Bone marrow (tissue), 2 donors: ENCODE data around the gene PDE1C.
A peak's percentile ranks its signal among the peaks of the same experiment; 100 is the strongest.

Experiments
- DNase-seq, 2 donors: peaks; one replicate each; lab custom pipeline; 2025; lab: John Stamatoyannopoulos, UW

PDE1C gene

DNA sequence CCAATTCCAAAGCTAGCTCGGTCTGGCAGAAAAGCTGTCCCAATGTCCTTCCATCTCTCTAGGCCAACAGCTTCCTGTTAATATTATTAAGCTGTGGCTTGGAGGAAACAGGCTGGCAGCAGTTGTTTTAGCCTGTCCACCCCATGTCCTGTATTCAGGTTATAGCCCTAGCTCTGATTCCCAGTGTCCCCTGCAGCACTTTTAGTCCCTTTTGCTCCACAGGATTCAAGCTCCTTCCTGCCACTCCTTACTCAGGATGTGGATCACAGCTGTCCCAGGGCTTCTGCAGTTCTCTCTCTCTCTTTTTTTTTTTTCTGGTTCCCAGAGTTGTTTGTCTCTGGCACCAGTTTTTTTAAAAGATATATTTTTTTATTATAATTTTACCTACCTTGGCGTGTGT lies 298.0 kb downstream of the PDE1C start:
- DNase-seq: no peak

DNA sequence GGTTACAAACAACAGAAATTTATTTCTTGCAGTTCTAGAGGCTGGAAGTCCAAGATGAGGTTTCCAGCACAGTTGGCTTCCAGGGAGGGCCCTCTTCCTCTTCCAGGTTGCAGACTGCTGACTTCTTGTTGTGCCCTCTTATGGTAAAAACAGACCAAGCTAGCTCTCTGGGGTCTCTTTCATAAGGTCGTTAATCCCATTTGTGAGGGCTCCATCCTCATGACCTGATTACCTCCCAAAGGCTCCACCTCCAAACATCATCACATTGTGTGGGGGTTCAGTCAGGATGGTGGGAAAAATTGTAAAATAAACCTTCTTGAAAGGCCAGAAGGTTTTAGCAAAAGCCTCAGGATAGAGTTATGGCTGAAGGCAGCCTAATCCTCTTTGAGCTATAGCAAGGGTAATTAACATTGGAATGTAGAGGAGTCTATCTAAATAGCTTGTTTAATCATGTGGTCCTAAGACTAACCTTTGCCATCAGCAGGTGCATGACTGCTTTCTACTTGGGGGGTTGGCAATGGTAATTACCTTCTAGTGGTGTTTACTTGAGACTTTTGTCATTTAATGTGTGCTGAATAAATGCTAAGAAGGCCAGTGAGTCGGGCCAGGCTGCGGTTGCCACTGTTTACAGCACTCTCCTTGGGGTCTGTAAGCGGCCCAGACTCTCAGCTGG lies 302.4 kb downstream of the PDE1C start:
- DNase-seq: no peak

GRCh38 chr7:31764462-31764861 lies 305.7 kb downstream of the PDE1C start:
- no peak for DNase-seq

DNA sequence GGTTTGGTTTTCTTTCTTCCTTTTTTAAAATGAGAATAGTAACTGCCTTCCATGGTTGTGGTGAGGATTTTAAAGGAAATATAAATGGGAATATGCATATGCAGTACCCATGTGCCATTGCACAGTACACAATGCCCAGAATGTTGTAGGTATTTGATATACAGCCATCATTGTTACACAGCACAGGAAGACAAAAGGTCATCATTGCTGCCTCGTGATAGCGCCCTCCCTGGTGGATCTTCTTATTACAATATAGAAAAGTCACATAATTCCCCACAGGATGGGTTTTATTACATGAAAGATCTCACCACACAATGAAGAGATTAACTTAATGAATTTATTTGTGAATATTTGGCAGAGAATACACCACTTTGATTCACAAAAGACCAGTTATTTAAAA lies 306.7 kb downstream of the PDE1C start:
- DNase-seq: no peak

GRCh38 chr7:31761646-31762045 lies 308.6 kb downstream of the PDE1C start:
- DNase-seq: no peak

DNA sequence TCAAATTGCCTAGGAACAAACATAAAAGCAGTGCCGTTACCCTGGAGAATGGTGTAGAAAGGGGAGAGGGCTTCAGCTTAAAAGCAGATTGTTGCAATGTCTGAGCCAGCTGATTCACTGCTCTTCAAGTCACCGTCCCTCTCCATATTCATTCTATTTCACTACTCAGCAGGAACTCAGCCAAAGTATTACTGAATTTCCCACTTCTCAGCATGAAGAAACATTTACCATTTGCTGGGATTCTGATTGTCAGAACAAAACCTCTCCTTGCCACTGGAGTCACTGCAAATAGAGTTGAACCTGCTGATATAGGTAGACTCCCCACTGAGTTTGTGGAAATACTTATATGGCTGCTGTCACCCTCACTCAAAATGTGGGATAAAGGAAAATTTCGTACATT lies 311.5 kb downstream of the PDE1C start:
- no peak for DNase-seq

GRCh38 chr7:31751726-31752125 lies 318.5 kb downstream of the PDE1C start:
- no peak for DNase-seq

- no peak for DNase-seq
Measured at GRCh38 chr7:31748084-31748483, 322.1 kb downstream of the PDE1C start.

DNA sequence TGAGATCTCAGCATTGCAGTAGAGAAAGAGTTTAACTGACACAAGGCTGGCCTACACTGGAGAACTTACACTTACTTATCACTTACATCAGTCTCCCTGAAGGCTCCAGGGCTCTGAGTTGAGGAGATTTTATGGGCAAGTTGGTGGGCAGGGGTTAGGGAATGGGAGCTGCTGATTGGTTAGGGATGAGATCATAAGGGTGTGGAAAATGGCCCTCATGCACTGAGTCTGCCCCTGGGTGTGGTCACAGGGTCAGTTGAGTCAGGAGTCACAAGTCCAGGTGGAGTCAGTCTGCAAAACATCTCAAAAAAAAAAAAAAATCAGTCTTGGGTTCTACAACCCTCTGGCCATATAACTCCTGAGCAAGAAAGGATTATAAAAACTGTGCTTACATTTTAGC lies 322.7 kb downstream of the PDE1C start:
- no peak for DNase-seq

DNA sequence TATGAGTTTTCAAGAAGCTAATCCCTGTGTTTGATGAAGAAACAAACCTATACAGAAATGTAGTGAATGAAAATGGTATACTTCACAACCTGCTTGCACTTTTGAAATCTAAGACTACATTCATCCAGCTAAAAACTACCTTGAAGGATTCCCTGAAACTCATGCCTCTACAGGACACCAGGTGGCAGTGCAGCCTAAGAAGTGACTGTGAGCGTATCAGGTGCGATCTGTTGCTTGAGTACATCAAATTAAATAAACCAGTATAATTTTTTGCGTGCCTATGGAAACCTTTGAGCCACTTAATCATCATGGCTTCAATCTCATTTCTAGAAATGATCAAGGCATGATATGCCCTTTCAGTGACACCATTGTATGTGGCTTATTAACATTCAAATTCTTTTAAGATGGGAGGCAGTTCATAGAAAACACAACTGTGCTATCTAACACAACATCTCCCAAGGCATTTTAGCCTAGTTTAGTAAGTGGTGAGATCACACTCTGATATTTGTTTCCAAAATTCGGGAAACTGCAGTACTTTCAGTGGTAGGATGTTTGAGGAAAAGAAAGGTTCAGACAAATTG lies 325.8 kb downstream of the PDE1C start:
- DNase-seq: peak in 1 of 2 donors; percentile 14

DNA sequence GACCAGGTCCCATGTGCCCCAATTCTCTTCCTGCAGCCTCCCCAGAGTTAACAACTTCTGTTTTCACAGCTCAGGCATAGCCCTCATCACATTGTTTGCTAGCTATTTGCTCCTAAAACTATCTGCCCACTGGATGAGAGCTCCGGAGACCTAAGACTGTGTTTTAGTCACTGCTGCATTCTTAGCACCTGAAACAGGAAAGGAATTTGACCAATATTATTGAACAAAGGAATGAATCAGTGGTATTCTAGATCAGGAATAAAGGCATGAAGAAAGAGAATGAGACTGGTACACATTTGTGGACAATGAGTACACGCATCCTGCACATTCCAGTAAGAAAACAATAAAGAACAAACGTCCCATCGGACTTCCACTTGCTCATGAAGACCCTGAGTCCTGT lies 328.4 kb downstream of the PDE1C start:
- no peak for DNase-seq

- DNase-seq: peak; percentile 23 to 24
Measured at GRCh38 chr7:31735991-31736982, 333.9 kb downstream of the PDE1C start.

DNA sequence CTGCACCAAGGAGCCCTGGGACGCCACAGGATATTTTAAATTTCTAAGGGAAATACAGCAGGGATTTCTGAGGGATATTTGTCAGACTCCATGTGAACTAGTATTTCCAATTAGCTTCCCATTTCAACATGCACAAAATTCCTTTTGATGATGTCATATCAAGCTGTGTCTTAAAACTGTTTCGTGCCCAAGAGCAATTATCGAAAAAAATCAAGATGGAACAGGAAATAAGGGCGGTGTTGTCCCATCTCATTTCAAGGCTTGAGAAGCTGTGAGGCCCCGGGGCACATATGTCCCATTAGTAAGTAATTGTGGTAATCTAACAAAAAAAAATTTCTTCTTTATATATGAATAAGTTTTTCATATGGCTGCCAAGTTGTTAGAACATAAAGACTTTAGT lies 335.8 kb downstream of the PDE1C start:
- DNase-seq: no peak

GRCh38 chr7:31729195-31729804 lies 340.9 kb downstream of the PDE1C start:
- DNase-seq: no peak

DNA sequence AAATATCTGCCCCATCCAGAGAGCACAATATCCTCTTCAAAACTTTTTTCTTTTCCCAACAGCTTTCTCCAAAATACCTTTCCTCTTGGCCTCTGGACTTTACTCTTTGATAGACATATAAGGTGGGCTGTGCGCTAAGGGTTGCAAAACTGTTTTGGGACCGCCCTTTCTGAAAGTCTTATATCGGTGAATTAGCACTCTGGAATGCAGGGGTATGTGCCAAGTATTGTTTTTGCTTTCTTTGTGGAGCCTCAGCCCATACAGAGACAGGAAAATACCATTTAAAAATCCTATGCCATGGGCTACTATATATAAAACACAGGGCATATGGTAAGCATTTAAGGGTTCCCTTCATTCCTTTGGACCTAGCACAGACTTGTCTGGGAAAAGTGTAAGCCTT lies 345.5 kb downstream of the PDE1C start:
- no peak for DNase-seq

DNA sequence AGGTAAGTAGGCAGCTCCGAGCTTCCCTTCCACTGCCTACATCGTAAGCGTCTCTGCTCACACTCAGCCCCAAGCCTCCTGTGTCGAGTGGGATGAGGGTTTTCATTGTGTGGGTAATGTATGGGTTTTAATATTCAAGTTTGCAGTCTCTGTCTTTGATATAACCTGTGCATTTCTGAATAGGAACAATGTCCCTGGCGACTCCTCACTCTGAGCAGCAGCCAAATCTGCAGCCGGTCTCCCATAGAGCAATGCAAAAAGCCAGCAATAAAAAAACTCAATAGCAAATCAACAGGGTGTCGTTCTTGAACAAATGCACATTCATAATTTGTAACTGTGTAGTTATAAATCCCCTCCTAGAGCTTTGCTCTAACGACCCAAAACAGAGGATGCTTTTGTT lies 349.8 kb downstream of the PDE1C start:
- no peak for DNase-seq

- no peak for DNase-seq
Measured at GRCh38 chr7:31716355-31716754, 353.9 kb downstream of the PDE1C start.

- no peak for DNase-seq
Measured at GRCh38 chr7:31710171-31710570, 360.0 kb downstream of the PDE1C start.

DNA sequence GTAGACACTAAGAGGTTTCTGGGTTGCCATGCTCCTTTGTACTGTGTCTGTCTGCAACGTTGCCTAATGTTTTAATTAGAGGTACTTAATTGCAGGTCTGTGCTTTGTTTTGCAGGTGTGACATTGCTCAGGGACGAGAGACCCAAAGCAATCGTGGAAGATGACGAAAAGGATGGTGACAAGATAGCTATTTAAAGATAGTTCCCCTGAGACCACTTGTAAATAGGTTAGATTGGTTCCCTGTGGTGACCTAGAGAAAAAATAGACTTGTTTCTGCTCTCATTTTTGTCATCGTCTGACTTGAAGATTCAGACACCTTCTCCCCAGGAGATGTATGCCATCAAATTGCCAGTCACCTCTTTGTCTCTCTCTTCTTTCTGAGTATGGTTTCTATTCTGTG lies 363.1 kb downstream of the PDE1C start:
- no peak for DNase-seq

DNA sequence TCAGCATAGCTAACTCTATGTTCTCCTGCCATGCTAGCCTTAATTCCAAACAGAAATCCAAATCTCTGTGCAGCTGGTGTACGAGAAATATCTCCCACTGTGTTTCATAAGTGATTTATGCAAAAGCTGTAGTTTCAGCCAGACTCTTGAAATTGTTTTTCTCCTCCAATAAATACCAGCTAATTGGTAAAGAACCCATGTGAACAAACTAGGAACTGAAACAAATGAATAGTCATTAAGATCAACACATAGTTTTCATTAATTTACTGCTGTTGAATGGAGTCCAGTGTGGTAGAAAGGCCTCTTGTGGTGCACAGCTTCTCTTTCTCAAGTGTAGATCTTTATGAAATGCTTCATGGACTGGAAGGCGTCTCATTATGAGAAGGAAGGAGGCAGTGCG lies 364.8 kb downstream of the PDE1C start:
- DNase-seq: no peak

GRCh38 chr7:31702354-31702753 lies 367.9 kb downstream of the PDE1C start:
- no peak for DNase-seq
